Cardiac fibroblast (primary cell): ENCODE measurements around the gene FRMD5.

Source experiments
- DNase-seq, 2 donors: peaks; one replicate each; pipeline versions ENCODE4 v3.0.0 to v3.0.0-alpha.2; 2010; ENCODE audit warnings: low read depth in 2 of 2
- H3K4me3 ChIP-seq, 2 donors: replicated peaks in 1 of 2; 1 replicate in 1 of 2; 2 replicates in 1 of 2; pipeline ENCODE4 v1.5.1; 2011; ENCODE audit warnings: low read depth in 2 of 2, low read length in 2 of 2, mild to moderate bottlenecking in 2 of 2, moderate library complexity in 1 of 2
- CTCF ChIP-seq: IDR thresholded peaks from one replicate; pipeline ENCODE4 v1.5.1; 2011; ENCODE audit warnings: low read depth, mild to moderate bottlenecking, low read length, inconsistent platforms

Gene FRMD5

GRCh38 chr15:44177139-44177538 lies 17.9 kb downstream of the FRMD5 start:
- no peak for DNase-seq
- TF ChIP-seq CTCF = no peak

GRCh38 chr15:44173813-44174212 lies 21.3 kb downstream of the FRMD5 start:
- no peak overlapping the region for H3K4me3 ChIP-seq
- DNase-seq = no peak
- TF ChIP-seq CTCF = no peak

More at GRCh38 chr15:44177139-44177538, 17.9 kb downstream of the FRMD5 start:
- H3K4me3 ChIP-seq = no peak overlapping the region

GRCh38 chr15:44163370-44163769 lies 31.7 kb downstream of the FRMD5 start:
- H3K4me3 ChIP-seq = no peak overlapping the region
- DNase-seq = peak; percentile 10 to 32
- TF ChIP-seq CTCF = no peak

DNA sequence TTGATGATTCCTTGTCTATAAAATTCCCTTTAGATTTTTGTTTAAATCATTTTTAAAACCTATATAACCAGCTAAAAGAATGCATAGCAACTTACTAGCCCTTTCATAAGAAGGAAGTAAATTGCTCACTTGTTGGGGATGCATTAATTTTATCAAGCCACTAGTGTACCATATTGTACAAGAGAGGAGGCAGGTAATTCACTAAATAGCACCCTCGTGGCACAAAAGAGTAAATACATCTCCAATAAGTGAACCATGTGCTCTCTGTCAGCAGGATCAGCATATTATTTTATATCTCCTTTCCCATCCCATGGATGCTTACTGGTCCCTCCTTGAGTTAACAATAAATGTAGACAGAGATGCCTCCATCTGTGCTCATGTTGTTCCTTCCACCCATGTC lies 34.3 kb downstream of the FRMD5 start:
- no peak for TF ChIP-seq CTCF
- DNase-seq = no peak
- H3K4me3 ChIP-seq = no peak overlapping the region

GRCh38 chr15:44159492-44159891 lies 35.6 kb downstream of the FRMD5 start:
- DNase-seq = no peak
- no peak overlapping the region for H3K4me3 ChIP-seq
- no peak for TF ChIP-seq CTCF

DNA sequence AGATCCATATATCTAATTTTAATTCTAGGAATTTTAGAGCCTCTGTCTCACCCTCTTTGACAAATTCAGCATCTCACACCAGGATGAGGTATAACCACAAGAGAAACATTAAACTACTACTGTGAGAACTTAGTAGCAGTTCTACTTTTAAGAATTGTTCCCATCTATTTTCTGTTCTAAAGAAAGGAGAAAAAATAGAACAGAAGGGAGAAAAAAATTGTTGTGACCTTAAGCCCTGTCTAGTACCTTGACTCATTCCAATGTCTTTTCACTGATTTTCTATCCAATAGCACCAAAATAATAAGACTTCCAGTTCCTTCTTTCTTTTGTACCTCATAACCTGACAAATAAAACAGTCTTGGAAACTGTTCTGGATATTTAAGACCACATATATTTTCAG lies 37.0 kb downstream of the FRMD5 start:
- no peak for DNase-seq

More for the DNA sequence above, 37.0 kb downstream of the FRMD5 start:
- no peak overlapping the region for H3K4me3 ChIP-seq
- TF ChIP-seq CTCF = no peak
